ENCODE data around the gene SORCS2.

GRCh38 chr4:7253341-7253700 is 61.0 kb downstream of the SORCS2 start:
- TF ChIP-seq POLR2A (IDR thresholded peaks at IDR 0.05; ENCODE audit: extremely low read depth, insufficient read length): no peak
- no peak for TF ChIP-seq CTCF (IDR thresholded peaks at IDR 0.05; ENCODE audit: low read depth, low read length)
